GM12878 (cell line): ENCODE data around the gene GFM2. TPM values are rescaled to one million over a fixed set of nuclear protein-coding genes. Genes with fewer than 3 reads are reported as not detected.

ENCODE experiments used
- ATAC-seq: fragments of 200-7000 bp; cut with Tn5 transposase; 3 replicates; pipeline ENCODE4 v1.9.1; 2020; ENCODE audit warnings: mild to moderate bottlenecking, moderate library complexity
- BruUV-seq: library from RNA; stranded (reverse); fragments of 400-500 nt; replicated peaks from 2 replicates; lab custom pipeline; 2021; lab: Mats Ljungman, UMichigan
- CTCF ChIA-PET: fragments of 300-600 bp; sonication (Branson Sonifier 250); formaldehyde crosslinking; extraction: SDS; loops from one replicate; lab custom pipeline; 2021; ENCODE audit warnings: inconsistent platforms; lab: Yijun Ruan, JAX
- POLR2A ChIA-PET: fragments of 350-600 bp; formaldehyde crosslinking; extraction: SDS; loops from one replicate; lab custom pipeline; 2021; ENCODE audit warnings: inconsistent platforms; lab: Charles Lee
- RAD21 ChIA-PET: fragments of 300-600 bp; sonication (Branson Sonifier 250); formaldehyde crosslinking; loops from one replicate; lab custom pipeline; 2023; ENCODE audit warnings: antibody characterized with exemption; ENCODE audit not compliant: unreplicated experiment; lab: Charles Lee
- SMC1A ChIA-PET: fragments of 300-600 bp; sonication (Branson Sonifier 250); formaldehyde crosslinking; loops from one replicate; lab custom pipeline; 2023; ENCODE audit not compliant: unreplicated experiment, uncharacterized antibody; lab: Charles Lee
- DNase-seq: peaks from one replicate; pipeline ENCODE4 v3.0.0-alpha.2; 2011; ENCODE audit warnings: low read depth, low spot score
- FAIRE-seq: peaks from 3 replicates; lab custom pipeline; 2011; peaks lifted over from hg19 to GRCh38; lab: Jason Lieb, UNC
- H2AFZ ChIP-seq: 2 replicates; pipeline ENCODE4 v1.6.0; 2011; ENCODE audit warnings: low read depth, low read length, control low read depth; ENCODE audit not compliant: control insufficient read depth
- H3K27ac ChIP-seq: 2 replicates; pipeline ENCODE4 v1.5.1; 2011; ENCODE audit warnings: control low read depth; ENCODE audit not compliant: control insufficient read depth, insufficient read depth
- H3K27me3 ChIP-seq, 2 experiments: replicated peaks in 1 of 2; 2 replicates each; pipeline versions ENCODE4 v1.6.0 to v1.6.1; 2011; ENCODE audit warnings: low read length in 1 of 2; ENCODE audit not compliant: control insufficient read depth in 2 of 2, insufficient read depth in 2 of 2
- H3K36me3 ChIP-seq, 2 experiments: 2 replicates each; pipeline ENCODE4 v1.5.1; 2011; ENCODE audit warnings: low read length in 1 of 2; ENCODE audit not compliant: control insufficient read depth in 2 of 2, insufficient read depth in 2 of 2
- H3K4me1 ChIP-seq: 2 replicates; pipeline ENCODE4 v1.6.1; 2011; ENCODE audit warnings: mild to moderate bottlenecking, low read length, moderate library complexity, mixed read lengths; ENCODE audit not compliant: control insufficient read depth, insufficient read depth
- H3K4me2 ChIP-seq: 2 replicates; pipeline ENCODE4 v1.6.0; 2011; ENCODE audit warnings: control low read depth; ENCODE audit not compliant: control insufficient read depth, insufficient read depth
- H3K4me3 ChIP-seq: fragments of 200-600 bp; sonication (generic); 2 replicates; pipeline ENCODE4 v1.5.1; 2016
- H3K79me2 ChIP-seq: 2 replicates; pipeline ENCODE4 v1.6.0; 2011; ENCODE audit warnings: low read length; ENCODE audit not compliant: control insufficient read depth, insufficient read depth
- H3K9ac ChIP-seq: 2 replicates; pipeline ENCODE4 v1.8.0; 2011; ENCODE audit warnings: low read length, control low read depth, mixed read lengths; ENCODE audit not compliant: control insufficient read depth, insufficient read depth
- H3K9me3 ChIP-seq: replicated peaks from 3 replicates; pipeline ENCODE4 v1.5.1; 2011; ENCODE audit warnings: mild to moderate bottlenecking, low read length; ENCODE audit not compliant: control insufficient read depth, insufficient read depth
- H4K20me1 ChIP-seq: 2 replicates; pipeline ENCODE4 v1.6.0; 2011; ENCODE audit not compliant: control insufficient read depth, insufficient read depth
- BMI1 ChIP-seq: fragments of 450-650 bp; IDR thresholded peaks from 2 replicates; pipeline ENCODE4 v1.6.1; 2016; ENCODE audit warnings: mild to moderate bottlenecking, moderate library complexity, borderline replicate concordance
- CBX5 ChIP-seq: sonication (generic); IDR thresholded peaks from 2 replicates; pipeline ENCODE4 v1.6.1; 2016; ENCODE audit warnings: low read depth, moderate library complexity, mild to moderate bottlenecking, inconsistent platforms
- FOS ChIP-seq: IDR thresholded peaks from 3 replicates; pipeline ENCODE4 v1.6.1; 2011; ENCODE audit warnings: borderline replicate concordance; ENCODE audit not compliant: insufficient read length; ENCODE audit errors: extremely low read depth
- NFXL1 ChIP-seq: fragments of 450-650 bp; IDR thresholded peaks from 2 replicates; pipeline ENCODE4 v1.6.1; 2017; ENCODE audit warnings: antibody characterized with exemption, mild to moderate bottlenecking, borderline replicate concordance
- POLR2A ChIP-seq: IDR thresholded peaks from 2 replicates; pipeline ENCODE4 v1.6.1; 2011; ENCODE audit warnings: low read depth, mild to moderate bottlenecking, low read length
- RFX5 ChIP-seq: IDR thresholded peaks from 2 replicates; pipeline ENCODE4 v1.6.1; 2011; ENCODE audit warnings: low read depth, low read length, improper control_type of control experiment
- SUPT20H ChIP-seq: IDR thresholded peaks from 2 replicates; pipeline ENCODE4 v1.6.1; 2011; ENCODE audit warnings: low read depth, mild to moderate bottlenecking, low read length, moderate library complexity, borderline replicate concordance; ENCODE audit not compliant: control insufficient read depth
- WRNIP1 ChIP-seq: IDR thresholded peaks from 2 replicates; pipeline ENCODE4 v1.6.1; 2011; ENCODE audit warnings: low read depth, low read length, improper control_type of control experiment, borderline replicate concordance
- ZZZ3 ChIP-seq: IDR thresholded peaks from 2 replicates; pipeline ENCODE4 v1.6.1; 2011; ENCODE audit warnings: low read depth; ENCODE audit not compliant: control insufficient read depth, insufficient read length
- WGBS: methylation state at CpG from one replicate; pipeline ENCODE4 v1.1.6; 2016; ENCODE audit warnings: low lambda C conversion rate; ENCODE audit not compliant: insufficient replicate concordance, insufficient coverage; ENCODE audit errors: missing lambda C conversion rate; 5-methylcytosine and 5-hydroxymethylcytosine counted together
- in situ Hi-C: fragments of 300-500 bp; cut with MboI; formaldehyde crosslinking; loops from 9 replicates; pipeline ENCODE4 v1.14.3; 2018; ENCODE audit warnings: mixed read lengths
- intact Hi-C: fragments of 100-400 bp; cut with micrococcal nuclease; formaldehyde crosslinking; loops from one replicate; pipeline ENCODE4 v1.14.2; 2022; ENCODE audit not compliant: unreplicated experiment
- polyA plus RNA-seq, 11 experiments: library from polyadenylated mRNA; depleted of rRNA in 4 of 11; unstranded in 6 of 11; stranded (reverse) in 5 of 11; fragments of >200 nt; fragmentation: Nextera tagmentation in 4 of 11; fragmentation: Illumina TruSeq in 1 of 11; extraction: Ambion mirVana in 4 of 11; extraction: Trizol in 1 of 11; gene quantifications; 1 replicate in 1 of 11; 2 replicates in 10 of 11; pipeline versions ENCODE4 v1.2.1 to v1.2.3, GENCODE V29; 2011 to 2016; ENCODE audit warnings: inconsistent platforms in 2 of 11, missing spikeins in 2 of 11, low read depth in 1 of 11
- total RNA-seq, 4 experiments: library from RNA; depleted of rRNA in 3 of 4; stranded (reverse); fragments of >200 nt in 3 of 4; fragmentation: Illumina TruSeq in 1 of 4; extraction: Trizol in 1 of 4; gene quantifications; 2 replicates each; pipeline versions ENCODE4 v1.2.1 to v1.2.3, GENCODE V29; 2013 to 2021
- TF ChIP-seq, protein P1 (sequence below): IDR thresholded peaks from 2 replicates; pipeline ENCODE4 v1.6.1; 2012; ENCODE audit warnings: mild to moderate bottlenecking, low read depth, low read length

Gene GFM2
- total and polyA plus RNA-seq, 10 of the 15 experiments (the other 5 are each of a cell fraction or from before 2014, with no cell fraction given), result 19.9 to 51.3 (median 32.7) TPM

DNA sequence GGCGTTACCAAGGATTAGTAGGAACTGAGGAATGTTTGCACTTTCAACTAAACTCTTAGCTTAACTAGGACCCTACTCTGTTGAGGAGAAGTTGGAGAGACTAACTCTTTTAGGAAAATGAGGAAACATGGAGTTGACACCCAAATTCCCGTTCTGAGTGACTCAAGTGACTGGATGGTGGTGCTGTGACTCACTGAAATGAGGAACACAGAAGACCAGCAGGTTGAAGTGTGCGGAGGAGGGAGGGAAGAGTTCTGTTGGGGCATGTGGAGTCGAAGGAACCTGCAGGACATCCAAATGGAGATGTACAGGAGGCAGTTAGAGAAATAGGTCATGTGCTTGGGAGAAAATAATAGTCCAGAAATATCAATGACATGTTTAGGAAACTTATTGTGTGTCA is 73.7 kb downstream of the GFM2 start:
- RAD21 ChIA-PET, result no interaction called here
- SMC1A ChIA-PET, result interaction anchor here (0.8 kb wide), 1 partner anchor 73 kb away, joined by 5 read pairs; no protein-coding TSS in a partner anchor
- CTCF ChIA-PET, result interaction anchor here (1.3 kb wide), 1 partner anchor 69 kb away, joined by 4 read pairs; no protein-coding TSS in a partner anchor
- H3K27me3 ChIP-seq, result no peaks in the 10 kb centered on the region
- no TSS peak for BruUV-seq
- no peaks in the 10 kb centered on the region for H4K20me1 ChIP-seq
- H2AFZ ChIP-seq, result no peak overlapping the region
- POLR2A ChIA-PET, result no interaction called here
- no peak for DNase-seq
- FAIRE-seq, result no peak
- H3K9ac ChIP-seq, result no peak overlapping the region
- no peaks in the 10 kb centered on the region for H3K79me2 ChIP-seq
- WGBS, result 87% methylated on average over 4 of the region's 4 CpGs
- no peak for ATAC-seq
- H3K4me1 ChIP-seq, result no peaks in the 10 kb centered on the region
- in situ Hi-C loops, result no loop called here
- peaks cover 1 to 4% of the 10 kb centered on the region in 2 experiments; a peak in 2 of 4 replicates for H3K36me3 ChIP-seq
- H3K9me3 ChIP-seq, result no peaks in the 10 kb centered on the region
- no peak overlapping the region for H3K27ac ChIP-seq
- no peak overlapping the region for H3K4me2 ChIP-seq
- H3K4me3 ChIP-seq, result no peak overlapping the region
- intact Hi-C loops, result no loop called here
- no peak for TF ChIP-seq CBX5
- no peak for TF ChIP-seq NFXL1
- TF ChIP-seq SUPT20H, result no peak
- no peak for TF ChIP-seq POLR2A
- TF ChIP-seq, protein P1, sequence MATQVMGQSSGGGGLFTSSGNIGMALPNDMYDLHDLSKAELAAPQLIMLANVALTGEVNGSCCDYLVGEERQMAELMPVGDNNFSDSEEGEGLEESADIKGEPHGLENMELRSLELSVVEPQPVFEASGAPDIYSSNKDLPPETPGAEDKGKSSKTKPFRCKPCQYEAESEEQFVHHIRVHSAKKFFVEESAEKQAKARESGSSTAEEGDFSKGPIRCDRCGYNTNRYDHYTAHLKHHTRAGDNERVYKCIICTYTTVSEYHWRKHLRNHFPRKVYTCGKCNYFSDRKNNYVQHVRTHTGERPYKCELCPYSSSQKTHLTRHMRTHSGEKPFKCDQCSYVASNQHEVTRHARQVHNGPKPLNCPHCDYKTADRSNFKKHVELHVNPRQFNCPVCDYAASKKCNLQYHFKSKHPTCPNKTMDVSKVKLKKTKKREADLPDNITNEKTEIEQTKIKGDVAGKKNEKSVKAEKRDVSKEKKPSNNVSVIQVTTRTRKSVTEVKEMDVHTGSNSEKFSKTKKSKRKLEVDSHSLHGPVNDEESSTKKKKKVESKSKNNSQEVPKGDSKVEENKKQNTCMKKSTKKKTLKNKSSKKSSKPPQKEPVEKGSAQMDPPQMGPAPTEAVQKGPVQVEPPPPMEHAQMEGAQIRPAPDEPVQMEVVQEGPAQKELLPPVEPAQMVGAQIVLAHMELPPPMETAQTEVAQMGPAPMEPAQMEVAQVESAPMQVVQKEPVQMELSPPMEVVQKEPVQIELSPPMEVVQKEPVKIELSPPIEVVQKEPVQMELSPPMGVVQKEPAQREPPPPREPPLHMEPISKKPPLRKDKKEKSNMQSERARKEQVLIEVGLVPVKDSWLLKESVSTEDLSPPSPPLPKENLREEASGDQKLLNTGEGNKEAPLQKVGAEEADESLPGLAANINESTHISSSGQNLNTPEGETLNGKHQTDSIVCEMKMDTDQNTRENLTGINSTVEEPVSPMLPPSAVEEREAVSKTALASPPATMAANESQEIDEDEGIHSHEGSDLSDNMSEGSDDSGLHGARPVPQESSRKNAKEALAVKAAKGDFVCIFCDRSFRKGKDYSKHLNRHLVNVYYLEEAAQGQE, result no peak
- no peak for TF ChIP-seq RFX5
- no peak for TF ChIP-seq ZZZ3
- no peak for TF ChIP-seq WRNIP1
- TF ChIP-seq FOS, result no peak
- TF ChIP-seq BMI1, result no peak
